IMR-90 (cell line): ENCODE results near the gene FOXK1. TPM values are rescaled to one million over a fixed set of nuclear protein-coding genes. Genes with fewer than 3 reads are reported as not detected.
A peak's percentile ranks its signal among the peaks of the same experiment; 100 is the strongest.

ENCODE experiments used
- ATAC-seq: fragments of 200-7000 bp; cut with Tn5 transposase; 2 replicates; pipeline ENCODE4 v1.9.1; 2020; ENCODE audit warnings: low read depth, mild to moderate bottlenecking, moderate library complexity
- BruUV-seq: library from RNA; stranded (reverse); fragments of 400-500 nt; replicated peaks from 2 replicates; lab custom pipeline; 2021; lab: Mats Ljungman, UMichigan
- CTCF ChIA-PET: fragments of 300-600 bp; formaldehyde crosslinking; extraction: SDS; loops from one replicate; lab custom pipeline; 2021; ENCODE audit warnings: antibody characterized with exemption; lab: Yijun Ruan, JAX
- POLR2A ChIA-PET: fragments of 300-600 bp; sonication (Branson Sonifier 250); formaldehyde crosslinking; loops from one replicate; lab custom pipeline; 2022; ENCODE audit warnings: antibody characterized with exemption; ENCODE audit not compliant: unreplicated experiment; lab: Charles Lee
- DNase-seq: peaks from one replicate; pipeline ENCODE4 v3.0.0; 2013
- H2AFZ ChIP-seq: replicated peaks from 2 replicates; pipeline ENCODE3; 2013; ENCODE audit warnings: low read length, mild to moderate bottlenecking; ENCODE audit not compliant: poor library complexity
- H2AK5ac ChIP-seq: 2 replicates; pipeline ENCODE4 v1.6.1; 2013; ENCODE audit warnings: low read depth, low read length, inconsistent platforms
- H2AK9ac ChIP-seq: replicated peaks from 2 replicates; pipeline ENCODE3; 2013; ENCODE audit warnings: mild to moderate bottlenecking, low read depth, low read length, moderate library complexity; ENCODE audit not compliant: poor library complexity
- H2BK120ac ChIP-seq: 2 replicates; pipeline ENCODE4 v1.6.1; 2013; ENCODE audit warnings: low read depth, low read length, inconsistent platforms
- H2BK15ac ChIP-seq: 3 replicates; pipeline ENCODE4 v1.6.1; 2013; ENCODE audit warnings: low read depth, low read length, inconsistent platforms
- H2BK20ac ChIP-seq: 2 replicates; pipeline ENCODE4 v1.6.1; 2013; ENCODE audit warnings: low read depth, mild to moderate bottlenecking, inconsistent platforms, low read length, moderate library complexity
- H2BK5ac ChIP-seq: 2 replicates; pipeline ENCODE4 v1.6.1; 2013; ENCODE audit warnings: mild to moderate bottlenecking, low read depth, low read length, inconsistent platforms; ENCODE audit not compliant: poor library complexity, severe bottlenecking
- H3K14ac ChIP-seq: replicated peaks from 2 replicates; pipeline ENCODE4 v1.6.1; 2013; ENCODE audit warnings: low read depth, low read length, inconsistent platforms
- H3K18ac ChIP-seq: 2 replicates; pipeline ENCODE4 v1.6.1; 2013; ENCODE audit warnings: low read depth, low read length, control low read depth
- H3K23ac ChIP-seq: 2 replicates; pipeline ENCODE4 v1.6.1; 2013; ENCODE audit warnings: low read depth, low read length, inconsistent platforms
- H3K27ac ChIP-seq: 2 replicates; pipeline ENCODE4 v1.5.1; 2013; ENCODE audit warnings: mild to moderate bottlenecking, control low read depth, low read length; ENCODE audit not compliant: insufficient read depth
- H3K27me3 ChIP-seq: 2 replicates; pipeline ENCODE4 v1.6.1; 2013; ENCODE audit warnings: low read length; ENCODE audit not compliant: control insufficient read depth, insufficient read depth
- H3K36me3 ChIP-seq: 2 replicates; pipeline ENCODE4 v1.6.1; 2013; ENCODE audit warnings: low read length, mixed read lengths; ENCODE audit not compliant: control insufficient read depth, insufficient read depth
- H3K4ac ChIP-seq: 2 replicates; pipeline ENCODE4 v1.6.1; 2013; ENCODE audit warnings: low read depth, low read length, inconsistent platforms
- H3K4me1 ChIP-seq: 2 replicates; pipeline ENCODE4 v1.6.1; 2013; ENCODE audit warnings: low read length, mixed read lengths; ENCODE audit not compliant: control insufficient read depth, insufficient read depth
- H3K4me2 ChIP-seq: 2 replicates; pipeline ENCODE4 v1.6.1; 2013; ENCODE audit warnings: low read depth, mild to moderate bottlenecking, control low read depth, low read length, moderate library complexity
- H3K4me3 ChIP-seq: 2 replicates; pipeline ENCODE4 v1.5.1; 2013; ENCODE audit warnings: low read depth, mild to moderate bottlenecking, control low read depth, low read length, moderate library complexity; ENCODE audit not compliant: insufficient read depth
- H3K56ac ChIP-seq: 2 replicates; pipeline ENCODE4 v1.6.1; 2013; ENCODE audit warnings: low read length, inconsistent platforms; ENCODE audit not compliant: insufficient read depth; ENCODE audit errors: extremely low read depth
- H3K79me1 ChIP-seq, 2 experiments: 2 replicates each; pipeline ENCODE4 v1.6.1; 2013; ENCODE audit warnings: low read length in 2 of 2, inconsistent platforms in 1 of 2, low read depth in 1 of 2
- H3K9ac ChIP-seq: 2 replicates; pipeline ENCODE4 v1.6.1; 2013; ENCODE audit warnings: low read depth, low read length, control low read depth
- H3K9me1 ChIP-seq: 2 replicates; pipeline ENCODE4 v1.6.1; 2013; ENCODE audit warnings: low read length, inconsistent platforms; ENCODE audit not compliant: insufficient read depth
- H3K9me3 ChIP-seq: 2 replicates; pipeline ENCODE4 v1.6.1; 2013; ENCODE audit warnings: low read length; ENCODE audit not compliant: control insufficient read depth, insufficient read depth
- H4K20me1 ChIP-seq: 2 replicates; pipeline ENCODE4 v1.6.1; 2013; ENCODE audit warnings: low read length, inconsistent platforms; ENCODE audit not compliant: insufficient read depth
- H4K5ac ChIP-seq: 2 replicates; pipeline ENCODE4 v1.6.1; 2013; ENCODE audit warnings: mild to moderate bottlenecking, low read depth, low read length, control low read depth
- H4K8ac ChIP-seq, 2 experiments: 2 replicates each; pipeline ENCODE4 v1.6.1; 2013; ENCODE audit warnings: low read depth in 2 of 2, low read length in 2 of 2, control low read depth in 1 of 2, inconsistent platforms in 1 of 2
- H4K91ac ChIP-seq: 2 replicates; pipeline ENCODE4 v1.6.1; 2013; ENCODE audit warnings: low read depth, low read length, inconsistent platforms; ENCODE audit not compliant: insufficient read depth
- MAFK ChIP-seq: IDR thresholded peaks from 2 replicates; pipeline ENCODE4 v1.6.1; 2012; ENCODE audit warnings: low read depth, low read length, improper control_type of control experiment
- RFX5 ChIP-seq: IDR thresholded peaks from 2 replicates; pipeline ENCODE4 v1.8.0; 2012; ENCODE audit warnings: low read depth, mild to moderate bottlenecking, low read length, moderate library complexity
- SMC3 ChIP-seq: fragments of 150-350 bp; IDR thresholded peaks from 2 replicates; pipeline ENCODE4 v1.6.1; 2016; ENCODE audit warnings: low read depth, mild to moderate bottlenecking, antibody characterized with exemption, low read length, moderate library complexity
- WGBS, 2 experiments: methylation state at CpG; one replicate each; pipeline versions ENCODE4 v1.1.5 to v1.1.7; 2013; ENCODE audit warnings: missing lambda C conversion rate in 2 of 2; ENCODE audit not compliant: insufficient read length in 1 of 2; ENCODE audit errors: extremely low coverage in 2 of 2; 5-methylcytosine and 5-hydroxymethylcytosine counted together
- dilution Hi-C: fragments of 300-500 bp; cut with HindIII; formaldehyde crosslinking; loops from one replicate; pipeline ENCODE4 v1.14.3; 2018; ENCODE audit warnings: low sequenced_read_pairs; ENCODE audit not compliant: unreplicated experiment
- in situ Hi-C: fragments of 300-500 bp; cut with MboI; formaldehyde crosslinking; loops from 3 replicates; pipeline ENCODE4 v1.14.3; 2019; ENCODE audit warnings: low sequenced_read_pairs, inconsistent platforms, mixed read lengths
- intact Hi-C: fragments of 100-400 bp; cut with micrococcal nuclease; formaldehyde crosslinking; loops from 2 replicates; pipeline ENCODE4 v1.10.0; 2022
- polyA plus RNA-seq, 3 experiments: library from polyadenylated mRNA; depleted of rRNA; stranded (reverse); fragments of >200 nt; gene quantifications; 2 replicates each; pipeline ENCODE4 v1.2.3, GENCODE V29; 2012; ENCODE audit warnings: low replicate concordance in 1 of 3
- total RNA-seq: library from RNA; depleted of rRNA; stranded (reverse); fragments of >200 nt; gene quantifications from 2 replicates; pipeline ENCODE4 v1.2.3, GENCODE V29; 2012
- TF ChIP-seq, protein P1 (sequence below): conservative IDR thresholded peaks from 2 replicates; pipeline ENCODE4 v1.5.1; 2012; ENCODE audit warnings: mild to moderate bottlenecking, low read depth, low read length, improper control_type of control experiment

FOXK1 gene
- total and polyA plus RNA-seq, 2 of the 4 experiments (the other 2 are of a cell fraction): 4.3 to 8.8 TPM

DNA sequence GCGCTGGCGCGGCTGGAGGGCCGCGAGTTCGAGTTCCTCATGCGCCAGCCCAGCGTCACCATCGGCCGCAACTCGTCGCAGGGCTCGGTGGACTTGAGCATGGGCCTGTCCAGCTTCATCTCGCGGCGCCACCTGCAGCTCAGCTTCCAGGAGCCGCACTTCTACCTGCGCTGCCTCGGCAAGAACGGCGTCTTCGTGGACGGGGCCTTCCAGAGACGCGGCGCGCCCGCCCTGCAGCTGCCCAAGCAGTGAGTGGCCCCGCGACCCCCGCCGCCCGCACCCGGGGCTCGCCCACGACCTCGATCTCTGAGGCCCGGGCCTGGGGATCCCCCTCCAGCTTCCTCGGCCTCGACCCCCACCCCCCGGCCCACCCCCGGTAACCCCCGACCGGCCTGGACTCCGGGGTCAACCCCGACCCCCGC, 537 bp downstream of the FOXK1 start:
- peak overlapping the region; percentile 99 for H3K4ac ChIP-seq
- peak overlapping the region; percentile 100 for H3K27ac ChIP-seq
- in situ Hi-C loops (no loop called here), intact Hi-C loops (loop anchor here (2.0 kb wide), 1 partner anchor 72 kb away; no protein-coding TSS in a partner anchor), dilution Hi-C loops (no loop called here)
- peak overlapping the region; percentile 96 for H3K4me2 ChIP-seq
- H2BK20ac ChIP-seq: no peak overlapping the region
- peaks cover 10% of the 10 kb centered on the region for H3K36me3 ChIP-seq
- H3K79me1 ChIP-seq: peaks cover 24 to 45% of the 10 kb centered on the region in 2 experiments
- POLR2A ChIA-PET: no interaction called here
- H3K4me1 ChIP-seq: peaks cover 9% of the 10 kb centered on the region
- H4K5ac ChIP-seq: peak overlapping the region; percentile 55
- H4K20me1 ChIP-seq: peaks cover 32% of the 10 kb centered on the region
- no TSS peak for BruUV-seq
- peak overlapping the region in 1 of 2 experiments; percentile 75; a peak in 1 of 4 replicates for H4K8ac ChIP-seq
- peak overlapping the region; percentile 97 for H2AK5ac ChIP-seq
- H2BK5ac ChIP-seq: peak overlapping the region; percentile 99
- peak overlapping the region; percentile 99 for H2AK9ac ChIP-seq
- H3K18ac ChIP-seq: peak overlapping the region; percentile 91; the same call in 1 of the 2 replicates
- no peaks in the 10 kb centered on the region for H3K27me3 ChIP-seq
- H2BK120ac ChIP-seq: no peak overlapping the region; the same call in 1 of the 2 replicates
- 1% methylated on average over 14 of the region's 47 CpGs; no CpG with 5 or more reads in 1 of the 2 experiments for WGBS, 2 experiments
- peaks cover 9% of the 10 kb centered on the region; the same call in 1 of the 2 replicates for H3K9me1 ChIP-seq
- peak overlapping the region; percentile 100 for H3K9ac ChIP-seq
- no peak overlapping the region; the same call in 2 of the 3 replicates for H2BK15ac ChIP-seq
- H3K9me3 ChIP-seq: no peaks in the 10 kb centered on the region
- peak overlapping the region; percentile 94; the same call in 1 of the 2 replicates for H3K23ac ChIP-seq
- H3K14ac ChIP-seq: peak overlapping the region; percentile 98
- CTCF ChIA-PET: interaction anchor here (1.3 kb wide), 1 partner anchor 41 kb away, joined by 3 read pairs; no protein-coding TSS in a partner anchor
- TF ChIP-seq, protein P1, sequence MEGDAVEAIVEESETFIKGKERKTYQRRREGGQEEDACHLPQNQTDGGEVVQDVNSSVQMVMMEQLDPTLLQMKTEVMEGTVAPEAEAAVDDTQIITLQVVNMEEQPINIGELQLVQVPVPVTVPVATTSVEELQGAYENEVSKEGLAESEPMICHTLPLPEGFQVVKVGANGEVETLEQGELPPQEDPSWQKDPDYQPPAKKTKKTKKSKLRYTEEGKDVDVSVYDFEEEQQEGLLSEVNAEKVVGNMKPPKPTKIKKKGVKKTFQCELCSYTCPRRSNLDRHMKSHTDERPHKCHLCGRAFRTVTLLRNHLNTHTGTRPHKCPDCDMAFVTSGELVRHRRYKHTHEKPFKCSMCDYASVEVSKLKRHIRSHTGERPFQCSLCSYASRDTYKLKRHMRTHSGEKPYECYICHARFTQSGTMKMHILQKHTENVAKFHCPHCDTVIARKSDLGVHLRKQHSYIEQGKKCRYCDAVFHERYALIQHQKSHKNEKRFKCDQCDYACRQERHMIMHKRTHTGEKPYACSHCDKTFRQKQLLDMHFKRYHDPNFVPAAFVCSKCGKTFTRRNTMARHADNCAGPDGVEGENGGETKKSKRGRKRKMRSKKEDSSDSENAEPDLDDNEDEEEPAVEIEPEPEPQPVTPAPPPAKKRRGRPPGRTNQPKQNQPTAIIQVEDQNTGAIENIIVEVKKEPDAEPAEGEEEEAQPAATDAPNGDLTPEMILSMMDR: 0 out of 2 replicates have a peak, but pooled peaks have one; percentile 4
- TF ChIP-seq MAFK (no peak), RFX5 (no peak), SMC3 (peak; percentile 9; the same call in 1 of the 2 replicates)
- DNase-seq (peak; percentile 47), ATAC-seq (peak; percentile 22)
- H3K56ac ChIP-seq: peak overlapping the region; percentile 76; the same call in 1 of the 2 replicates
- H4K91ac ChIP-seq: peak overlapping the region; percentile 96
- H2AFZ ChIP-seq: peak overlapping the region; percentile 77
- peak overlapping the region; percentile 91 for H3K4me3 ChIP-seq
